ENCODE measurements around the gene ATE1. TPM values are rescaled to one million over a fixed set of nuclear protein-coding genes. Genes with fewer than 3 reads are reported as not detected.

Gene ATE1
- 10 to 100 TPM; 13.5 to 90.2 (median 27.7) TPM for total RNA-seq

DNA sequence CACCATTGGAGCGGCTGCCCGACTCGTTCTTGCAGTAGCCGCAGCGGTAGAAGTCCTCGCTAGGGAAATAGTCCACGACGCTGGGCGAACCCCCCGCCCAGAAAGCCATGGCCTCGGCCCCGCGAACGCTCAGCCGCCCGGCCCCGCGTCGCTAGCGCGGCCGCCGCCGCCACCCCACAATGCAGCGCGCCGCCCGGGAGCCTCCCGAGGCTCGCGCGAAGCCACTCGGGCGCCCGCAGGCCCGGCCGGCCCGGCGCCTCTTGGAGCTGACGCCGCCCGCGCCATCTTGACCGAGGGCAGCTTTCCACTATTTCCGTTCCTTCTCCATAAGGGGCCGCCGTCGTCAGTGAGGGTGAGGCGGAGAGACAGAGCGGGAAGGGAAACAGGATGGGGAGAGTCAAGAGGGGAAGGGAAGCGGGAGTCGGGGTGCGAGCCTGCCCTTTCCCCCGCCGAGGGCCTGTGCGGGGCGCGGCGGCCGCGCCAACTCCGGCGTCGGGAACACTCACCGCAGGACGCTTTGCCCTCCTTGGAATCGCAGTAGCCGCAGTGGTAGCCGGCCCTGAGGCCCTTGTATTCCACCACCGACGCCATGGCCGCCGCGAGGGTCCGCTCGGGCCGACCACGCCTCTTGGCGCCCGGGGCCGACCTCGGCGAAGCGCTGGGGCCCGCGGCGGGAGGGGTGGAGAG, at the start of gene ATE1:
TSS of gene ATE1 (minus strand) at position 191 of the 687 bp plus-strand sequence. CDS start at position 109, 82 bp downstream.
- peak; percentile 91 to 92 for DNase-seq
- H3K4me3 ChIP-seq = peak within 1 kb of the TSS; percentile 57 to 92

DNA sequence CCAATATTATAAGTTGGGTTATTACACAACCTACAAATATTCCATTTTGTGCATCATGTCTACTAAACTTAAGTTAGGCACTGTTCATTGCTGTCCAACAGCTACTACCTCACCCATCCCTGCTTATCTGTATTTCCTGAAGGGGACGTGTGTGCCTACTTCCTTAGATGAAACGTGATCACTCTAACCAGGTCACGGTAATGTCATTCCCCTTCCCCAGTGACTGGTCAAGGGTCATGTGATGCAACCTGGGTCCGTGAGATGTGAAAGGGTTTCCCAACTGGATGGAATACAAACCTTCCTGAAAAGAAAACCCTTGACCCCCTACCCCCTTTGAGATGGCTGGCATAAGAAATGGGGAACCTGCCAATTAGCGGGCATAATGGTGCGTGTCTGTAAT, 48.8 kb upstream of the ATE1 start:
- Histone ChIP-seq H3K4me1 (no peaks in the 10 kb centered on the region), H3K36me3 (no peaks in the 10 kb centered on the region), H3K27me3 (no peaks in the 10 kb centered on the region), H3K27ac (no peak overlapping the region), H3K4me3 (no peak overlapping the region), H3K9me3 (no peaks in the 10 kb centered on the region)
- TF ChIP-seq, protein P1, sequence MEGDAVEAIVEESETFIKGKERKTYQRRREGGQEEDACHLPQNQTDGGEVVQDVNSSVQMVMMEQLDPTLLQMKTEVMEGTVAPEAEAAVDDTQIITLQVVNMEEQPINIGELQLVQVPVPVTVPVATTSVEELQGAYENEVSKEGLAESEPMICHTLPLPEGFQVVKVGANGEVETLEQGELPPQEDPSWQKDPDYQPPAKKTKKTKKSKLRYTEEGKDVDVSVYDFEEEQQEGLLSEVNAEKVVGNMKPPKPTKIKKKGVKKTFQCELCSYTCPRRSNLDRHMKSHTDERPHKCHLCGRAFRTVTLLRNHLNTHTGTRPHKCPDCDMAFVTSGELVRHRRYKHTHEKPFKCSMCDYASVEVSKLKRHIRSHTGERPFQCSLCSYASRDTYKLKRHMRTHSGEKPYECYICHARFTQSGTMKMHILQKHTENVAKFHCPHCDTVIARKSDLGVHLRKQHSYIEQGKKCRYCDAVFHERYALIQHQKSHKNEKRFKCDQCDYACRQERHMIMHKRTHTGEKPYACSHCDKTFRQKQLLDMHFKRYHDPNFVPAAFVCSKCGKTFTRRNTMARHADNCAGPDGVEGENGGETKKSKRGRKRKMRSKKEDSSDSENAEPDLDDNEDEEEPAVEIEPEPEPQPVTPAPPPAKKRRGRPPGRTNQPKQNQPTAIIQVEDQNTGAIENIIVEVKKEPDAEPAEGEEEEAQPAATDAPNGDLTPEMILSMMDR (IDR thresholded peaks at IDR 0.05) = no peak
- no peak for TF ChIP-seq POLR2A (IDR thresholded peaks at IDR 0.05)
- intact Hi-C loops (cut with DNase I; ENCODE audit: low total_unique reads) = no loop called here
- no peak for DNase-seq

More for the DNA sequence above, at the start of gene ATE1:
- H3K4me1 ChIP-seq = no peaks in the 10 kb centered on the region
- no peaks in the 10 kb centered on the region for H3K9me3 ChIP-seq
- peak within 1 kb of the TSS; percentile 94 to 96 for H3K27ac ChIP-seq
- intact Hi-C loops (cut with DNase I; ENCODE audit: low total_unique reads) = no loop called here
- no peaks in the 10 kb centered on the region for H3K27me3 ChIP-seq
- TF ChIP-seq, protein P1 (IDR thresholded peaks at IDR 0.05) = peak in 2 of 4 experiments; percentile 15 to 18
- TF ChIP-seq POLR2A (IDR thresholded peaks at IDR 0.05) = peak; percentile 72 to 82
- no peaks in the 10 kb centered on the region for H3K36me3 ChIP-seq

DNA sequence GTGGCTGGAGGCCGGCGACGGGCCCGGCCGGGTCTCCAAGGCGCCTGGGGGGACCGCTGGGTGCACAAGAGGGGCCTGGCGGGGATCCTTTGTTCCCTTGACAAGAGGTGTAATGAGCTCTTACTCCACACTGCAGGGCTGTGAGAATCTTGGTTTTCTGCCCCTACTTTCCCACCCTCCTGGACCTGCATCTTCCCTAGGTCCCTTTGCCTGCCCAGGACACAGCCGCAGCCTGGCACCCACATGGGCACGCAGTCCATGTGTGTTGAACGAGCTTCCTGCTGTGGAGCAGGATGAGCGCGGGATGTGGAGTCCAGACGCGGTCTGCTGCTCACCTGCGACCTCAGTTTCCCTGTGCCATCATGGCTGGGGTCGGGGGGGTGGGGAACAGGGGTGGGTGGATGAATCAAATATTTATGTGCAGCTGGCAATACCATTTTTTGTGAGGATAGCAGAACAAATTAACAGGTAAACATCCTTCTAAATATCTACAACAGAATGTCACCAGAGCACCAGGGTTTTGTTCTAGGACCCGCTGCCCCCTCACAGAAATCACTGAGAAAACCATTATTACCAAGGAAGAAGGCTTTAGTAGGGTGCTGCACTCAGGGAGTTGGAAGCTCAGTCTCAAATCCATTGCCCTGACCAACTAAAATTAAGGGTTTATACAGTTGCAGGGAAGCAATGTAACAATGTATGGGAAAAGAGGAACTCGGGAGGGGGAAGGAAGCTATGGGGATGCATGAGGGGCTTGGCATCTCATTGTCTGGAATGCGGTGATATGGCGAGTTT, 47.7 kb upstream of the ATE1 start:
- Histone ChIP-seq H3K4me3 (peak overlapping the region; percentile 39 to 88), H3K4me1 (no peaks in the 10 kb centered on the region), H3K27ac (peak overlapping the region; percentile 90 to 96), H3K36me3 (no peaks in the 10 kb centered on the region), H3K27me3 (no peaks in the 10 kb centered on the region), H3K9me3 (no peaks in the 10 kb centered on the region)
- no peak for DNase-seq
- intact Hi-C loops (cut with DNase I; ENCODE audit: low total_unique reads) = no loop called here
- no peak for TF ChIP-seq POLR2A (IDR thresholded peaks at IDR 0.05)
- TF ChIP-seq, protein P1 (IDR thresholded peaks at IDR 0.05) = no peak

DNA sequence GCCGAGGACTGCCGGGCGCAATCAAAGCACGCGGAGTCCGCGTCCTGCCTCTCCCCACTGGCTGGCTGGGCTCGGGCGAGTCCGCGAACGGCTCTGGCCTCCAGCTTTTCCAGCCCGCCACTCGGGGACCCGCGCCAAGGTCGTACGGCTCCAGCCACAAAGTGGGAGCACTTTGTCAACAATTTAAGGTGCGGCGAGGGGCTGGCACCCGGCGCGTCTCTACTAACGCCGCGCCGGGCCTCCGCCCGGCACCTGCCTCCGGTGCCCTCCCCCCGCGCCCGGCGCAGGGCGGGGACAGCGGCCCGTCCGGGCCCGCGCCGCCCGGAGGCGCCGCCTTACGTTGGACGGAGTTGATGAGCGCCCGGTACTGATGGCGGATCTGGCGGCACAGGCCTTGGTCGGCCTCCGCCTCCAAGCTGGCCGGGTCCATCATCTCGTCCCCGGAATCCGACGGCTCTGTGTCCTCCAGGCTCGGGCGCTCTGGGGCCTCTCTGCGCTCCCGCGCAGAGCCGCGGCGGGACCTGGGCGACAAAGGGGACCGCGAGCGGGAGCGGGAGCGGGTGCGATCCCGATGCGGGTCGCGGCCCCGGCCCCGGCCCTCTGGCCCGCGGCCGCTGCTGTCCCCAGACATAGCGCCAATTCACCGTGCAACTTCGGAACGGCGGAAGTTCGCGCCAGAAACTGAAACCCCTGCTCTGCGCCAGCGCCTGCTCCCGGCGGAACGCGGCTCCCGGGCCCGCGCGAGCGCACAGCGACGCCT, 46.9 kb upstream of the ATE1 start, which contains the start of gene NSMCE4A:
TSS of gene NSMCE4A (minus strand) at position 683 of the 760 bp plus-strand sequence. CDS start at position 631, 52 bp downstream.
- Histone ChIP-seq H3K36me3 (no peaks in the 10 kb centered on the region), H3K9me3 (no peaks in the 10 kb centered on the region)

More for the DNA sequence above, 46.9 kb upstream of the ATE1 start, which contains the start of gene NSMCE4A:
- Histone ChIP-seq H3K4me3 (peak within 1 kb of the TSS; percentile 39 to 88), H3K4me1 (no peaks in the 10 kb centered on the region), H3K27me3 (no peaks in the 10 kb centered on the region), H3K27ac (peak within 1 kb of the TSS; percentile 90 to 96)
- peak; percentile 68 to 74 for DNase-seq
- intact Hi-C loops (cut with DNase I; ENCODE audit: low total_unique reads) = no loop called here
- TF ChIP-seq POLR2A (IDR thresholded peaks at IDR 0.05) = peak; percentile 21 to 46
- TF ChIP-seq, protein P1 (IDR thresholded peaks at IDR 0.05) = peak; percentile 57 to 88 (median 74)

Measured in uterus (tissue), 4 donors.